ENCODE measurements around the gene MMS19.
A peak's percentile ranks its signal among the peaks of the same experiment; 100 is the strongest.

The MMS19 gene

DNA sequence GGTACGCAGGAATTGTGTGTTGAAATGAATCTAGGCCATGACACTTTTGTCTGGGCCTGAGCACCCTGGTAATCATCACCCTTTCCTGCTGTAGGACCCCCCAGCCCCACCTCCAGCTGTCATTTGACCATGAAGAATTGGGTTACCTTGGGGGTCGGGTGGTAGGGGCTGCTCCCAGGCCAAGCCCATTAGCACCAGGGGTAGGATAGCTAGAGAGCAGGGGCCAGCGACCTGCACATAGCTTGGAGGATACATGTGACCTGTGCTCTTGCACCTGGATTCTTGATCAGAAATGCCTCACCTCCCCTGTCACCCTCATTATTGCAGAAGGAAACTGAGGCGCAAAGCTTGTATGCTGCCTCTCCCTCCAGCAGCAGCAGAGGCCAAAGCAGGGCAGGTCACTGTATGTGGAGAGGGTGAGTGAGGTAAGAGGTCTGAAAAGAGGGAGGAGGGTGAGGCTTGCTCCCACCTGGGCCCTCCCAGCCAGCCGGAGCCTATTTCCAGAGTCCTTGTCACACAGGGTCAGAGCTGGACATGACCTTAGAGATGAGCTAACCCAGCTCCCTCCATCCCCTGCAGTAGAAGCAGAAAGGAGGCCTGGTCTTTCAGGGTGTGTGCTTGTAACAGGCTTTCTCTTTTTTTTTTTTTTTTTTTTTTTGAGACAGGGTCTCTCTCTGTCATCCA lies 39.1 kb upstream of the MMS19 start:
- TF ChIP-seq CTCF (IDR thresholded peaks at IDR 0.05; ENCODE audit: insufficient read depth, low read length, poor library complexity, severe bottlenecking): no peak
- no peak overlapping the region for H3K4me3 ChIP-seq (replicated peaks; ENCODE audit: low read depth, low read length)
- no peaks in the 10 kb centered on the region for H3K27me3 ChIP-seq (replicated peaks; ENCODE audit: control insufficient read depth, insufficient read depth, low read length)
- no peaks in the 10 kb centered on the region for H3K36me3 ChIP-seq (ENCODE audit: control insufficient read depth, insufficient read depth, low read length)
- no peak for DNase-seq (ENCODE audit: extremely low read depth, insufficient read length)

DNA sequence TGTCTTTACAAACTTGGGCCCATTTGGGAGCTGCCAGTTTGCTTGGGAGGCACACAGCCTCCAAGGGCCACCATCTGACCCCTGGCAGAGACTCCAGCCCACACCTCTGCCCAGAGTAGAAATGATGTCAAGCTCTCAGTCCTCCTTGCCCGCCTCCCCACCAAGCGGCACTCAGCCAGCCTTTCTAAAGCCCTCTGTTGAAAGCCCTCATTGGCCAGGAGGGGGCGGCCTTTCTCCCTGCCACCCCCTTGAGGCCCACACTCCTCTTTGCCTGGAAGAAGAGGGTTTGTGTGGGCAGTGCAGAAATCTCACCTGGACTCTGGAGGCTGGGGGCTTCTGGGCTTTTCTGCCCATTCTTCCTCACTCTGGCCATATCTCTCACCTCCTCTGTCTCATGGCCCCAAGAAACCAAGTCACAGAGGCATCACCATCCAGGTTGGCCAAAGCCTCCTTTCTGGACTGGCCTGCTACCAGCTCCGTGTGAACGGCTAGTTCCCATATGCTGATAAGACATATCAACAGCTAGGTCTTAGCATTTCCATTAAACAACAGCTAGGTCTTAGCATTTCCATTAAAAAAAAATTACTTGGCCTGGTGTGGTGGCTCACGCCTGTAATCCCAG lies 36.6 kb upstream of the MMS19 start:
- no peaks in the 10 kb centered on the region for H3K36me3 ChIP-seq (ENCODE audit: control insufficient read depth, insufficient read depth, low read length)
- H3K27me3 ChIP-seq (replicated peaks; ENCODE audit: control insufficient read depth, insufficient read depth, low read length): no peaks in the 10 kb centered on the region
- DNase-seq (ENCODE audit: extremely low read depth, insufficient read length): no peak
- TF ChIP-seq CTCF (IDR thresholded peaks at IDR 0.05; ENCODE audit: insufficient read depth, low read length, poor library complexity, severe bottlenecking): peak; percentile 85
- no peak overlapping the region for H3K4me3 ChIP-seq (replicated peaks; ENCODE audit: low read depth, low read length)

GRCh38 chr10:97533888-97534287 lies 35.7 kb upstream of the MMS19 start:
- no peak for TF ChIP-seq CTCF (IDR thresholded peaks at IDR 0.05; ENCODE audit: insufficient read depth, low read length, poor library complexity, severe bottlenecking)
- no peak overlapping the region for H3K4me3 ChIP-seq (replicated peaks; ENCODE audit: low read depth, low read length)
- no peaks in the 10 kb centered on the region for H3K27me3 ChIP-seq (replicated peaks; ENCODE audit: control insufficient read depth, insufficient read depth, low read length)
- no peak for DNase-seq (ENCODE audit: extremely low read depth, insufficient read length)
- no peaks in the 10 kb centered on the region for H3K36me3 ChIP-seq (ENCODE audit: control insufficient read depth, insufficient read depth, low read length)

- Histone ChIP-seq H3K36me3 (ENCODE audit: control insufficient read depth, insufficient read depth, low read length) (no peaks in the 10 kb centered on the region), H3K4me3 (replicated peaks; ENCODE audit: low read depth, low read length) (no peak overlapping the region), H3K27me3 (replicated peaks; ENCODE audit: control insufficient read depth, insufficient read depth, low read length) (no peaks in the 10 kb centered on the region)
- no peak for TF ChIP-seq CTCF (IDR thresholded peaks at IDR 0.05; ENCODE audit: insufficient read depth, low read length, poor library complexity, severe bottlenecking)
- no peak for DNase-seq (ENCODE audit: extremely low read depth, insufficient read length)
These were observed 34.9 kb upstream of the MMS19 start for GRCh38 chr10:97532935-97533671.

DNA sequence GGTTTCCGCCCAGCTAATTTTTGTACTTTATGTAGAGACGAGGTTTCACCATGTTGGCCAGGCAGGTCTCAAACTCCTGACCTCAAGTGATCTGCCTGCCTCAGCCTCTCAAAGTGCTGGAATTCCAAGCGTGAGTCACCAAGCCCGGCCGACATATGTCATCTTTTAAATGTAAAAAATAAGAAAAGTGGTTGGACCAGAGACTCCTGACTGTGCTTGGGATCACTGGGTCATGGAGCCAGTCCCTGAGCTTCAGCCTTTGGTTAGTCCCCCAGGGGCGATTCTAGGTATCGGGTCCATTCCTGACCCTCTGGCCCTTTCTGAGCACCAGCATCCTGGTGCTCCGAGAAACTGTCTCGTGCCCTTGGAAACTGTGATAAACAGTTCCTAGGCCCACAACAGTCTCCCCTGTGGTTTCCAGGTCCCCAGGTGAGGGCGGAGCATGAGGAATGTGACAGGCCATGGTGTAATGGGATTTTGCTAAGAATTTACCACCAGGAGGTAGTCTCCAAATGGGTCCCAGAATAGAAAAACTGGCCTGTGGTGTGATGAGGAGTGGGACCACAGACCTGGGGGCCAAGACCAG lies 33.3 kb upstream of the MMS19 start:
- no peak for TF ChIP-seq CTCF (IDR thresholded peaks at IDR 0.05; ENCODE audit: insufficient read depth, low read length, poor library complexity, severe bottlenecking)
- no peak for DNase-seq (ENCODE audit: extremely low read depth, insufficient read length)
- Histone ChIP-seq H3K4me3 (replicated peaks; ENCODE audit: low read depth, low read length) (no peak overlapping the region), H3K36me3 (ENCODE audit: control insufficient read depth, insufficient read depth, low read length) (no peaks in the 10 kb centered on the region), H3K27me3 (replicated peaks; ENCODE audit: control insufficient read depth, insufficient read depth, low read length) (no peaks in the 10 kb centered on the region)

All from GM06990 (cell line).